HG02759 (cell line): ENCODE measurements around the gene USP10.
A peak's percentile ranks its signal among the peaks of the same experiment; 100 is the strongest.

ENCODE experiments used
- ATAC-seq: cut with Tn5 transposase; IDR thresholded peaks from one replicate; pipeline ENCODE4 v1.9.1; 2021; ENCODE audit warnings: mild to moderate bottlenecking, moderate library complexity; ENCODE audit not compliant: unreplicated experiment

The USP10 gene

GRCh38 chr16:84699712-84700445 is at the start of gene USP10:
USP10 (plus strand) TSS chr16:84700000; CDS start chr16:84700091, 91 bp downstream.
- ATAC-seq = peak; percentile 81

- no peak for ATAC-seq
Measured at GRCh38 chr16:84650062-84650991, 49.5 kb upstream of the USP10 start.

GRCh38 chr16:84652566-84652965 is 47.2 kb upstream of the USP10 start:
- no peak for ATAC-seq

GRCh38 chr16:84654238-84654637 is 45.6 kb upstream of the USP10 start:
- ATAC-seq = no peak

GRCh38 chr16:84654998-84655397 is 44.8 kb upstream of the USP10 start:
- ATAC-seq = no peak

- ATAC-seq = no peak
Measured at GRCh38 chr16:84656649-84657048, 43.2 kb upstream of the USP10 start.

GRCh38 chr16:84657229-84657837 is 42.5 kb upstream of the USP10 start:
- no peak for ATAC-seq

GRCh38 chr16:84658690-84659089 is 41.1 kb upstream of the USP10 start:
- no peak for ATAC-seq

- ATAC-seq = no peak
Measured at GRCh38 chr16:84659656-84660300, 40.0 kb upstream of the USP10 start.

GRCh38 chr16:84660973-84661372 is 38.8 kb upstream of the USP10 start:
- ATAC-seq = no peak

- ATAC-seq = no peak
Measured at GRCh38 chr16:84661418-84662060, 38.3 kb upstream of the USP10 start.

- ATAC-seq = no peak
Measured at GRCh38 chr16:84662471-84662870, 37.3 kb upstream of the USP10 start.

- ATAC-seq = peak; percentile 83
Measured at GRCh38 chr16:84663433-84664101, 36.2 kb upstream of the USP10 start.

- no peak for ATAC-seq
Measured at GRCh38 chr16:84665359-84665758, 34.4 kb upstream of the USP10 start.

- no peak for ATAC-seq
Measured at GRCh38 chr16:84665843-84666242, 34.0 kb upstream of the USP10 start.

- no peak for ATAC-seq
Measured at GRCh38 chr16:84667600-84668309, 32.0 kb upstream of the USP10 start.

- ATAC-seq = no peak
Measured at GRCh38 chr16:84670063-84670462, 29.7 kb upstream of the USP10 start.

GRCh38 chr16:84672276-84673202 is 27.3 kb upstream of the USP10 start:
- no peak for ATAC-seq
